Activated CD8-positive, alpha-beta T cell treated with anti-CD3 and anti-CD28 coated beads for 36 hours (primary cell): ENCODE data around the gene FAF2. TPM values are rescaled to one million over a fixed set of nuclear protein-coding genes. Genes with fewer than 3 reads are reported as not detected.

Source experiments
- ATAC-seq: fragments of 200-7000 bp; cut with Tn5 transposase; one replicate; pipeline ENCODE4 v1.10.0; 2021; ENCODE audit warnings: mild to moderate bottlenecking, moderate library complexity
- CTCF ChIA-PET: fragments of 350-600 bp; sonication (Branson Sonifier 250); formaldehyde crosslinking; loops from one replicate; lab custom pipeline; 2021; ENCODE audit warnings: antibody characterized with exemption; lab: Charles Lee
- POLR2A ChIA-PET: fragments of 350-600 bp; sonication (Branson Sonifier 250); formaldehyde crosslinking; loops from one replicate; lab custom pipeline; 2021; ENCODE audit warnings: antibody characterized with exemption; lab: Charles Lee
- DNase-seq: peaks from one replicate; pipeline ENCODE4 v3.0.0-alpha.2; 2020
- H3K27ac Mint-ChIP-seq: one replicate; pipeline ENCODE4 v1.8.0; 2021; ENCODE audit warnings: mild to moderate bottlenecking, mixed read lengths
- H3K27me3 Mint-ChIP-seq: one replicate; pipeline ENCODE4 v1.8.0; 2021; ENCODE audit warnings: mixed read lengths
- H3K36me3 Mint-ChIP-seq: one replicate; pipeline ENCODE4 v1.8.0; 2021; ENCODE audit warnings: low read depth, mixed read lengths
- H3K4me1 Mint-ChIP-seq: one replicate; pipeline ENCODE4 v1.8.0; 2021; ENCODE audit warnings: low read depth, mixed read lengths
- H3K4me3 Mint-ChIP-seq: one replicate; pipeline ENCODE4 v1.8.0; 2021; ENCODE audit warnings: mild to moderate bottlenecking, moderate library complexity, mixed read lengths
- H3K9me3 Mint-ChIP-seq: one replicate; pipeline ENCODE4 v1.8.0; 2021; ENCODE audit warnings: mixed read lengths
- intact Hi-C: fragments of 100-400 bp; cut with micrococcal nuclease; formaldehyde crosslinking; loops from one replicate; pipeline ENCODE4 v1.10.0; 2022
- total RNA-seq, 2 experiments: library from RNA; stranded (reverse); gene quantifications; one replicate each; pipeline ENCODE4 v1.2.3, GENCODE V29; 2021
- TF ChIP-seq, protein P1 (sequence below): fragments of 200-600 bp; IDR thresholded peaks from one replicate; pipeline ENCODE4 v1.8.0; 2022; ENCODE audit warnings: antibody characterized with exemption, mild to moderate bottlenecking

The FAF2 gene, protein sequence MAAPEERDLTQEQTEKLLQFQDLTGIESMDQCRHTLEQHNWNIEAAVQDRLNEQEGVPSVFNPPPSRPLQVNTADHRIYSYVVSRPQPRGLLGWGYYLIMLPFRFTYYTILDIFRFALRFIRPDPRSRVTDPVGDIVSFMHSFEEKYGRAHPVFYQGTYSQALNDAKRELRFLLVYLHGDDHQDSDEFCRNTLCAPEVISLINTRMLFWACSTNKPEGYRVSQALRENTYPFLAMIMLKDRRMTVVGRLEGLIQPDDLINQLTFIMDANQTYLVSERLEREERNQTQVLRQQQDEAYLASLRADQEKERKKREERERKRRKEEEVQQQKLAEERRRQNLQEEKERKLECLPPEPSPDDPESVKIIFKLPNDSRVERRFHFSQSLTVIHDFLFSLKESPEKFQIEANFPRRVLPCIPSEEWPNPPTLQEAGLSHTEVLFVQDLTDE
- total RNA-seq: 10 to 100 TPM; 32.6 to 33.0 TPM

DNA sequence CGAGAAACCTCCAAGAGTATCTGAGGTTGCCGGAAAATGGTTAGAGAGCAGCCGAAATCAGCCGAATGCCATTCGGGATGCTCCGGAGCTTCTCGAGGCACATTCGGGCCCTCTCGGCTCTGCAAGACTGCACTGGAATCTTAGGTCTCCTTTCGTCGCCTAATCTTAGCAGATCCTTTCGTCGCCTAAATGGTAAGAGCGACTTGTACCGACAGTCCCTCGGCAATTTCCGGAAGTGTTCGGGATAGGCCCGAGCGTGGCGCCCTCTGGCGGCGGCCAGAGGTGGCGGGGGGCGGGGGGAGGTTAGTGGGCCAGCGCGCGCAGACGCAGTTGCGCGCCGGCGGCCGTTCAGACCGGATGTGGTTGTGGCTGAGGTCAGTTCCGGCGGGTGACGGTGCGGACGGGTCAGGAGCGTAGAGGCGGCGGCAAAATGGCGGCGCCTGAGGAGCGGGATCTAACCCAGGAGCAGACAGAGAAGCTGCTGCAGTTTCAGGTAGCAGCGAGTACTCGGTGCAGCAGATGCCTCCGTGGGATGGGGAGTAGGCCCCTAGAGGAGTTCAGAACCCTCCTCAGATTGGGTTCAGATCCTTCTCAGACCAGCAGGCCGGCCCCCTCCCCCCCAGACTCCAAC lies at the start of gene FAF2:
FAF2 (plus strand) TSS at position 408 of the 631 bp plus-strand sequence; CDS start at position 431, 23 bp downstream.
- peak within 1 kb of the TSS; percentile 94 for H3K4me3 Mint-ChIP-seq
- H3K36me3 Mint-ChIP-seq: peaks cover 15% of the 10 kb centered on the region
- no peaks in the 10 kb centered on the region for H3K27me3 Mint-ChIP-seq
- ChIA-PET POLR2A (interaction anchor here (0.6 to 2.0 kb wide), 18 partner anchors 11 to 199 kb away, joined by 3 to 13 read pairs (median 4); partner anchors contain the start of gene KIAA1191), CTCF (interaction anchor here (0.6 to 4.0 kb wide), 28 partner anchors 9 to 561 kb away, joined by 3 to 21 read pairs (median 4); partner anchors contain the start of genes CDHR2, CLTB and RNF44)
- intact Hi-C loops: loop anchor here (1.0 to 2.0 kb wide), 2 partner anchors 59 to 89 kb away; partner anchors contain the start of genes HIGD2A, NOP16 and RNF44
- TF ChIP-seq, protein P1, sequence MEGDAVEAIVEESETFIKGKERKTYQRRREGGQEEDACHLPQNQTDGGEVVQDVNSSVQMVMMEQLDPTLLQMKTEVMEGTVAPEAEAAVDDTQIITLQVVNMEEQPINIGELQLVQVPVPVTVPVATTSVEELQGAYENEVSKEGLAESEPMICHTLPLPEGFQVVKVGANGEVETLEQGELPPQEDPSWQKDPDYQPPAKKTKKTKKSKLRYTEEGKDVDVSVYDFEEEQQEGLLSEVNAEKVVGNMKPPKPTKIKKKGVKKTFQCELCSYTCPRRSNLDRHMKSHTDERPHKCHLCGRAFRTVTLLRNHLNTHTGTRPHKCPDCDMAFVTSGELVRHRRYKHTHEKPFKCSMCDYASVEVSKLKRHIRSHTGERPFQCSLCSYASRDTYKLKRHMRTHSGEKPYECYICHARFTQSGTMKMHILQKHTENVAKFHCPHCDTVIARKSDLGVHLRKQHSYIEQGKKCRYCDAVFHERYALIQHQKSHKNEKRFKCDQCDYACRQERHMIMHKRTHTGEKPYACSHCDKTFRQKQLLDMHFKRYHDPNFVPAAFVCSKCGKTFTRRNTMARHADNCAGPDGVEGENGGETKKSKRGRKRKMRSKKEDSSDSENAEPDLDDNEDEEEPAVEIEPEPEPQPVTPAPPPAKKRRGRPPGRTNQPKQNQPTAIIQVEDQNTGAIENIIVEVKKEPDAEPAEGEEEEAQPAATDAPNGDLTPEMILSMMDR: peak; percentile 93
- H3K27ac Mint-ChIP-seq: peak within 1 kb of the TSS; percentile 99
- H3K4me1 Mint-ChIP-seq: peaks cover 31% of the 10 kb centered on the region
- ATAC-seq (peak; percentile 96), DNase-seq (peak; percentile 96)
- H3K9me3 Mint-ChIP-seq: no peaks in the 10 kb centered on the region

DNA sequence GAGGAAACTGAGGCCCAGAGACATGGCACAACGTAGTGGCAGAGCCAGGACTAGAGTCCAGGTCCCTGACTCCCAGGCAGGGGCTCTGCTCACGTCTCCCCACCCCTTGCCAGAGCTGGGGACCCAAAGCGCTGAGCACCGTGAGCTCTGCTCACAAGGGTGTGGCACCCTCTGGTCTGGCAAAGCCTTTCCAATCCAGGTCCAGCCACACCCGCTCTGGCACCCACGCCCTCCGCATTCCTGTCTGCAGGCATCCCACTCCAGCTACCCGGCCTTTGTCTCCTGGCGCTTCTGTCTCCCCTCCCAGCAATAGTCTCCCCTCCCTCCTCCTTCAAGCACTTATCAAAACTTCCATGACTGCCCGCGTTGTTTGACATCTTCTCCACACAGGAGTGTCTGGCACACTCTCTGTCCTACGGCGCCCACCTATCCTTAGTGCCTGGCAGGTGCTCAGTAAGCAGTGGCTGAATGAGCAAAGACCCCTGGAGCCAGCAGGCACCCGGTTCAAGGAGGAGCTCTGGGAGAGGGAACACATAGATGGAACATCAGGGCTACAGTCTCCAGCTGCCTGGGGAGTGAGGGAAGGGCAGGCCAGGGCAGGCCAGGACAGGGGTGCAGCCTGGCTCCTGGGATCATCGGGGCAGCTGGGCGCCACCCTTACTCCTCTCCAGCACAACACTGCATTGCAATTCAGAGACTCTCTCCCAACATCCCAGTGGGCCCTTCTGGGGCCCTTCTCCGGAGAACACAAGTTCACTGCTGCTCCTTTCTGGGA lies 47.6 kb upstream of the FAF2 start:
- Mint-ChIP-seq H3K27me3 (no peaks in the 10 kb centered on the region), H3K27ac (no peak overlapping the region), H3K4me1 (no peaks in the 10 kb centered on the region), H3K9me3 (no peaks in the 10 kb centered on the region), H3K4me3 (no peak overlapping the region), H3K36me3 (peaks cover 3% of the 10 kb centered on the region)
- intact Hi-C loops: no loop called here
- CTCF ChIA-PET: no interaction called here
- ATAC-seq (no peak), DNase-seq (no peak)
- POLR2A ChIA-PET: no interaction called here
- TF ChIP-seq, protein P1: no peak

DNA sequence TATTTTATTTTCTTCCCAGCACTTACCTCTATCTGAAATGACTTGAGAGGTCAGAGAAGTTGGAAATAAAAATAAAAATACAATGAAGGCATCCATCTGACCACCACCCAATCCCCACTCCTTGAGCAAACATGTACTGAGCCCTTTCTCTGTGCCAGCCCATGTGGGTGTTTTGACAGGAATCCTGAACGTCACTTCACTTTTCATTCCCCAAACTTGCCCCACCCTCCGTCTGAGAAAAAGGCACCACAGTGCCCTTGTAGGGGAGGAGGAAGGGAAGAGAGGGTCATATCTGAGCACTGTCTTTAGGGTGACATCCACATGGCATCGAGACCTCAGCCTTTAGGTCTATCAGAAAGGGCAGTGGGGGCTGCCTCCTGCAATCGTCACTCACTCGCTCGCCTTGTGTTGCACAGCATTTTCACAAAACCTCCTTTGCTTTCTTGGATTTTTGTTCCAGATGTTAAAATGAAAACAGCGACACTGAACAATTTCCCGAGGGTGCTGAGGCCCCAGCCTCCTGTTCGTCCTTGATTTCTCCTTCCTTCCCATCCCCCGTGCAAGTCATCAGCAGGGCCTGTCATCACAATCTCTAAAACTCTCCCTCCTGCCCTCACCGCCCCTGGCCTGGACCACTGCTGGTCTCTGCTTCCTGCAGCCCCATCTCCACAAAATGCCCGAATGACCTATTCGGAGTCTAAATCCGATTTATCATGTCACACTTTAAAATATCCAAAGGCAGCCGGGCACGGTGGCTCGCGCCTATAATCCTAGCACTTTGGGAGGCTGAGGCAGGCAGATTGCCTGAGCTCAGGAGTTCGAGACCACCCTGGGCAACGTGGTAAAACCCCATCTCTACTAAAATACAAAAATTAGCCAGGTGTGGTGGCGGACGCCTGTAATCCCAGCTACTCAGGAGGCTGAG lies 46.6 kb upstream of the FAF2 start:
- H3K27ac Mint-ChIP-seq: no peak overlapping the region
- no peak for DNase-seq
- H3K36me3 Mint-ChIP-seq: peaks cover 3% of the 10 kb centered on the region
- no peaks in the 10 kb centered on the region for H3K27me3 Mint-ChIP-seq
- ChIA-PET CTCF (no interaction called here), POLR2A (no interaction called here)
- intact Hi-C loops: no loop called here
- ATAC-seq: no peak
- TF ChIP-seq, protein P1: no peak
- H3K4me3 Mint-ChIP-seq: no peak overlapping the region
- no peaks in the 10 kb centered on the region for H3K9me3 Mint-ChIP-seq
- H3K4me1 Mint-ChIP-seq: no peaks in the 10 kb centered on the region

DNA sequence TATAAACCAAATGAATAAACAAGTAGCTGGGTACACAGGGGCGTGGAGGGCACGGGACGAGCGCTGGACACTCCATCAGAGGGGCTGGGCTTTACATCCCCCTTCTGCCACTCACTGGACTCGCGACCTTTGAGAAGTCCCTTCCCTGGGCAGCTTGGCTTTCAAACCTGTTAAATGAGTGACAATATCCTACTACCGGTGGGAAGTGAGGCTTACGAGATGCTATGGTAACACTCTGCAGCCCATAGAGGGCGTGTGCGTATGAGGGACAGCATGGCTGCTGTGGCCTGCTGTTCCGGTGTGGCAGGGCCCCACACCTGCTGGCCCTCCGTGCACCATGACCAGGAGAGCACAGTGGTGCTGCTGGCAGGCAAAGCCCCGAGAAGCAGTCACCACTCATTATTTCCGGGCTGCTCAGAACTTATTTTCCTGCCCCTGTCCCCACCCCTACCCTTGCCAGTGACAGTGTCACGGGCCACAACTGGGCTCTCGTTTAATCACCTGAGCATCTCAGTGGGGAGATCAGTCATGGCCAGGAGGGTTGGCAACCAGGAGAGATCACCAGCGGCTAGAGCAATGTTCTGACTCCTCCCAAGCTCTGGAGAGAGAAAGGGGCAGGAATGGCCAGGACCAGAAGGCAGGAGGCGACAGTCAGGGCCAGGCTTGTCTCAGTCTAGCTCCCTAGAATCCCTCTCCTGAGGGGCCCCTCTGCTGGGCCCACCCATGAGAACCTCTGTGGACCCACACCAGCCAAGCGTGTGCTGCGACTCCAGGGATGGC lies 42.3 kb upstream of the FAF2 start:
- H3K36me3 Mint-ChIP-seq: peaks cover 7% of the 10 kb centered on the region
- TF ChIP-seq, protein P1: no peak
- ChIA-PET CTCF (no interaction called here), POLR2A (interaction anchor here (0.5 to 2.0 kb wide), 3 partner anchors 9 to 1949 kb away, joined by 4 to 6 read pairs (median 4); no protein-coding TSS in a partner anchor)
- ATAC-seq: no peak
- intact Hi-C loops: no loop called here
- H3K4me3 Mint-ChIP-seq: no peak overlapping the region
- no peak for DNase-seq
- H3K9me3 Mint-ChIP-seq: no peaks in the 10 kb centered on the region
- no peaks in the 10 kb centered on the region for H3K4me1 Mint-ChIP-seq
- H3K27me3 Mint-ChIP-seq: no peaks in the 10 kb centered on the region
- no peak overlapping the region for H3K27ac Mint-ChIP-seq
